ENCODE results near the gene DISC1.

Gene DISC1

DNA sequence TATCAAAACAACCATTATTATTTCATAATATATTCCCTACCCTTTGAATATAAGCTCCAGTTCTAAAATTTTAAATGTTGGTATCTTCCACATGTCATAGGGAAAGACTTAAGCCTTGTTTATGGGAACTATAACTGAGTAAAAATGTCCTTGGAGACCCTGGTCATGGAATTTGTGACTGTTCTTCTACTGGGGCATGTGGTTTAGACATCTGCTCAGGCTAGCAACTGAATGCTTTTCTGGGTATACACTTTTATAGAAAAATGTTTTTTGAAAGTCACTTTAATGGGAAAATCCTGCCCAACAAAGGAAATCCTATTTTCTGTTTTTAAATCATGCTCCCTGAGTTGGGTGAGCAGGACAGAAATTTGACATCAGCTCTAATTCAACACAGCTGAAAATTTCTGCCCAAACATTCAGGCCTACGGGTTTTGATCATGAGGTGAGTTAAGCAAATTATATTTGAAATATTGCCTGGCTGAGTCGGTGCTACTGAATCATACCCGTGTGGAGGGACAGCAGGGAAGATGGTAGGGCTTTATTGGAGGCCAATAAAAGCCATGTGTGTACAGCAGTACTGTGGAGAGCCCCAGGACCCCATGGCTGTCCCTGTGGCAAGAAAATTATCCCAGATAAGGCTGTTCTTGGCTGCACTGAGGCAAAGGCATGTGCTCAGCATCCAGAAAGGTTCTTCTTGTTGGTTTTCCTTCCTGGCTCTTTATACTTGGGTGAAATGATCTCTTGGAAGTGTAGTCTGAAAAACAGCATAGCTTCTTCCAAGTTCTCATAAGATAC lies 391.8 kb downstream of the DISC1 start:
- no peak overlapping the region for H3K4me3 ChIP-seq (ENCODE audit: low read length)
- TF ChIP-seq, protein P1, sequence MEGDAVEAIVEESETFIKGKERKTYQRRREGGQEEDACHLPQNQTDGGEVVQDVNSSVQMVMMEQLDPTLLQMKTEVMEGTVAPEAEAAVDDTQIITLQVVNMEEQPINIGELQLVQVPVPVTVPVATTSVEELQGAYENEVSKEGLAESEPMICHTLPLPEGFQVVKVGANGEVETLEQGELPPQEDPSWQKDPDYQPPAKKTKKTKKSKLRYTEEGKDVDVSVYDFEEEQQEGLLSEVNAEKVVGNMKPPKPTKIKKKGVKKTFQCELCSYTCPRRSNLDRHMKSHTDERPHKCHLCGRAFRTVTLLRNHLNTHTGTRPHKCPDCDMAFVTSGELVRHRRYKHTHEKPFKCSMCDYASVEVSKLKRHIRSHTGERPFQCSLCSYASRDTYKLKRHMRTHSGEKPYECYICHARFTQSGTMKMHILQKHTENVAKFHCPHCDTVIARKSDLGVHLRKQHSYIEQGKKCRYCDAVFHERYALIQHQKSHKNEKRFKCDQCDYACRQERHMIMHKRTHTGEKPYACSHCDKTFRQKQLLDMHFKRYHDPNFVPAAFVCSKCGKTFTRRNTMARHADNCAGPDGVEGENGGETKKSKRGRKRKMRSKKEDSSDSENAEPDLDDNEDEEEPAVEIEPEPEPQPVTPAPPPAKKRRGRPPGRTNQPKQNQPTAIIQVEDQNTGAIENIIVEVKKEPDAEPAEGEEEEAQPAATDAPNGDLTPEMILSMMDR (conservative IDR thresholded peaks at IDR 0.05; ENCODE audit: low read depth, low read length): no peak
- no peak for DNase-seq (ENCODE audit: low read depth)

DNA sequence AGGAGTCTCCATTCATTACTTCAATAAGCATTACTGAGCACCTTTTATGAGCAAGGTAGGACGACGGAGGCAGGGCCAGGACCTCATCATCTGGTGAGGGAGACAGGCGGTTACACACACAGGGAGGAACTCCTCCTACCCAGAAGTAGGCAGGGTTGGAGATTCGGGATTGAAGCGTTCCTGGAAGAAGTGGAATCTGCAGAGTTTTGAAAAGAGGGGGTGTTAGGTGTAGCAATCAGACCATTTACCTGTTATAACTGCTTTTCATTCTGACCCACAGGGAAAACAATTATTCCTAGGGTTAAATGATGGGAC lies 392.4 kb downstream of the DISC1 start:
- TF ChIP-seq, protein P1 (conservative IDR thresholded peaks at IDR 0.05; ENCODE audit: low read depth, low read length): no peak
- no peak overlapping the region for H3K4me3 ChIP-seq (ENCODE audit: low read length)
- no peak for DNase-seq (ENCODE audit: low read depth)

DNA sequence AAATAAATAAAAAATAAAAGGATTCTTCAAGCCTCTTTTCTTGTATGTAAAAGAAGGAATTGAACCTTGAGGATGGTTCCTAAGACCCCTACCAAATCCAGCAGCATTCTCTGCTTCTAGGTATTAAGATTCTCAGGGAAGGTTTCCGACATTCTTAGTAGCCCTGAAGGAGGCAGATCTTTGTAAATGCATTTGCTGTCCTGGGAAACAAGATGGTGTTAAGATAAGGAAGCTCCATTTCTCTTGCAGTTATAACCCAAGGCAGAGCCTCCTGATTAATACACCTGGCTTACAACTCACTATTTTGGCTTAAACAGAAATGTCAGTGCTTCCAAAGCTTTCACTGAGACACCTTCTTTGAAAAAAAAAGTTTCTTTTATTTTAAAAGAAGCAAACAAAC lies 393.8 kb downstream of the DISC1 start:
- H3K4me3 ChIP-seq (ENCODE audit: low read length): no peak overlapping the region
- TF ChIP-seq, protein P1 (conservative IDR thresholded peaks at IDR 0.05; ENCODE audit: low read depth, low read length): no peak
- DNase-seq (ENCODE audit: low read depth): no peak

DNA sequence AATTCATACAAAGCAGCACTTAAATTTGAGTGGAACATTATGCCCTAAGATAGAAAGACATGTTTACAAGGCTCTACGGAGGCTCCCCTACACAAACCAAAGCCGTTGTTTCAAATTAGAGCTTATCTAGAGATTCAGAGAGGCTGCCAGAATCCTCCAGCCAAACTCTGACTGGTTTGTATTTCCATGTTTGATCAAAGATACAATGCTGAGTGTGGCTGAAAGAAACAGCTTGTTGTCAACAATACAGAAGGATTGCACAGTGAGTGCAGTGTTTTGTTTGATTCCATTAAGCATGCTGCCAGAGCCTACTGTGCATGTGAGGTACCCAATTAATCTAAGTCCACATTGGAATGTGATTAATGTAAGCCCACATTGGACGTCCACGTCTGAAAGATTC lies 402.7 kb downstream of the DISC1 start:
- TF ChIP-seq, protein P1 (conservative IDR thresholded peaks at IDR 0.05; ENCODE audit: low read depth, low read length): no peak
- no peak overlapping the region for H3K4me3 ChIP-seq (ENCODE audit: low read length)

DNA sequence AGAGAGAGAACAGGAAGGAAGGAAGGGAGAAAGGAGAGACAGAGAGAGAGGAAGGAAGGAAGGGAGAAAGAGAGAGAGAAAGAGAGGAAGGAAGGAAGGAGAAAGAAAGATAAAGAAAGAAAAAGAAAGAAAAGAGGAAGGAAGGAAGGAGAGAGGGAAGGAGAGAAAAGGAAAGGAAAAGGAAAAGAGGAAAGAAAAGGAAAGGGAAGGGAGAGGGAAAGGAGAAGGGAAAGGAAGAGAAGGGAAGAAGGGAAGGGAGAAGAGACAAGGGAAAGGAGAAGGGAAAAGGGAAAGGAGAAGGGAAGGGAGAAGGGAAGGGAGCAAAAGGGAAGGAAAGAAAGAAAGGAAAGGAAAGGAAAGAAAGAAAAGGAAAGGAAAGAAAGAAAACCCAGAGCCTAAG lies 404.6 kb downstream of the DISC1 start:
- DNase-seq (ENCODE audit: low read depth): no peak
- no peak overlapping the region for H3K4me3 ChIP-seq (ENCODE audit: low read length)
- TF ChIP-seq, protein P1 (conservative IDR thresholded peaks at IDR 0.05; ENCODE audit: low read depth, low read length): no peak

More for the DNA sequence above, 402.7 kb downstream of the DISC1 start:
- DNase-seq (ENCODE audit: low read depth): peak; percentile 22

DNA sequence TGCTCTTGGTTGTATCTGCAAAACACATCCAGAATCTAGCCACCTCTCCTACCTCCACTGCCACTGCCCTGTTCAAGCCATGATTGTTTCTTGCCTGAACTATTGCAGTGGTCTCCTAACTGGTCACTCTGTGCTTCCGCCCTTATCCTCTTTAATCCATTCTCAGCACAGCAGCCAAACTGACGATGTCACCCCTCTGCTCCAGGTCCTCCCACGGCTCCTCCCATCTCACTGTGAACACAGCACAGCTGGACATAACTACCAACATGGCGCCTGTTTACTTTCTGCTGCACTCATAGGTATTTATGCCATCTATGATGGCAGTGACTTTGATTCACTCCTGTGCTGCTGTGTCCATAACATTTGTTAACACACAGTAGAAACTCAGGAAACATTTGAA lies 406.7 kb downstream of the DISC1 start:
- DNase-seq (ENCODE audit: low read depth): no peak
- TF ChIP-seq, protein P1 (conservative IDR thresholded peaks at IDR 0.05; ENCODE audit: low read depth, low read length): no peak
- H3K4me3 ChIP-seq (ENCODE audit: low read length): no peak overlapping the region

DNA sequence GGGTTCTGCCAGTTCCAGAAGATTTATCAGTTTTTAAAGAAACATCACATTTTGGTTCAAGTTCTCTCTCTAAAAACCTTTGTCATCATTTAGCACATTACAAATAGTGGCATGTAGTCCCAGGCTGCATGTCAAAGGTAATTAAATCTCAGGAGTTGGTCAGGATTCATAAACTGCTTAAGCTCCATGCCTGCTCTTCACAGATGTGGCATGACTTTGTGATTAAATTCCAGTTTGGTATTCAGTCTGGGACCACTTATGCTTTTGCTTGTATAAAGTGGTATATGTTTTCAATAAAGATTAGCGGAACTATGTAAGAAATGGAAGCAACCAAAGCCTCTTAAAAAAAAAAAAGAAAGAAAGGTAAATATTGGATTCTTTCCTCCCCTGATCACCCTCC lies 408.0 kb downstream of the DISC1 start:
- no peak overlapping the region for H3K4me3 ChIP-seq (ENCODE audit: low read length)
- TF ChIP-seq, protein P1 (conservative IDR thresholded peaks at IDR 0.05; ENCODE audit: low read depth, low read length): no peak
- DNase-seq (ENCODE audit: low read depth): peak; percentile 74

Data from retinal pigment epithelial cell (primary cell).